Aorta (tissue), 5 donors: ENCODE results near the gene PRIM1. TPM values are rescaled to one million over a fixed set of nuclear protein-coding genes. Genes with fewer than 3 reads are reported as not detected.
"Not testable (repeated sequence)": the region's sequence is repeated elsewhere in the genome, so short reads cannot be mapped to it uniquely, and the experiment has no call there.

Experiments
- ATAC-seq: fragments of 200-7000 bp; cut with Tn5 transposase; one replicate; pipeline ENCODE4 v1.9.1; 2022; ENCODE audit warnings: moderate library complexity; ENCODE audit not compliant: low FRiP score
- DNase-seq, 2 donors: peaks; one replicate each; pipeline ENCODE4 v3.0.0-alpha.2; 2020
- H3K27ac ChIP-seq, 2 donors: one replicate each; pipeline ENCODE4 v1.5.1; 2013; ENCODE audit warnings: low read length in 2 of 2, mild to moderate bottlenecking in 2 of 2, moderate library complexity in 2 of 2, control low read depth in 1 of 2, inconsistent platforms in 1 of 2, low read depth in 1 of 2
- H3K27me3 ChIP-seq, 2 donors: one replicate each; pipeline ENCODE4 v1.6.1; 2013; ENCODE audit warnings: control low read depth in 1 of 2, low read length in 1 of 2, mild to moderate bottlenecking in 1 of 2, moderate library complexity in 1 of 2; ENCODE audit not compliant: insufficient read depth in 2 of 2, control insufficient read depth in 1 of 2
- H3K36me3 ChIP-seq, 2 donors: one replicate each; pipeline ENCODE4 v1.6.1; 2013; ENCODE audit warnings: control low read depth in 1 of 2, low read length in 1 of 2, mild to moderate bottlenecking in 1 of 2; ENCODE audit not compliant: insufficient read depth in 2 of 2, control insufficient read depth in 1 of 2
- H3K4me1 ChIP-seq, 2 donors: one replicate each; pipeline ENCODE4 v1.6.1; 2013; ENCODE audit warnings: low read length in 2 of 2, control low read depth in 1 of 2, mild to moderate bottlenecking in 1 of 2, moderate library complexity in 1 of 2; ENCODE audit not compliant: insufficient read depth in 2 of 2, control insufficient read depth in 1 of 2
- H3K4me3 ChIP-seq, 2 donors: one replicate each; pipeline ENCODE4 v1.5.1; 2013; ENCODE audit warnings: low read length in 2 of 2, control low read depth in 1 of 2, mild to moderate bottlenecking in 1 of 2
- H3K9me3 ChIP-seq: one replicate; pipeline ENCODE4 v1.6.1; 2013; ENCODE audit warnings: mild to moderate bottlenecking, low read length; ENCODE audit not compliant: control insufficient read depth
- WGBS, 2 donors: extraction: QIAGEN DNeasy Blood & Tissue Kit; methylation state at CpG; one replicate each; pipeline ENCODE4 v1.1.7; 2013; 5-methylcytosine and 5-hydroxymethylcytosine counted together
- intact Hi-C, 2 donors: fragments of 100-400 bp; cut with DNase I; formaldehyde crosslinking; loops; one replicate each; pipeline versions ENCODE4 v1.14.2 to v1.15.0; 2022
- polyA plus RNA-seq, 2 donors: library from polyadenylated mRNA; stranded (reverse); fragments of 200-250 nt; gene quantifications; one replicate each; pipeline ENCODE4 v1.2.3, GENCODE V29; 2013
- total RNA-seq, 2 donors: library from RNA; stranded (reverse); fragmentation: NEBNext Ultra II Directional; extraction: Animal tissue kit (Norgen Biotek cat#: 25700); gene quantifications; one replicate each; pipeline ENCODE4 v1.2.1, GENCODE V29; 2021
- donor health status: healthy with polysubstance abuse.
- donor health status: Bipolar disorder and iron deficiency.
- donor health status: DM: no; HTN: no; CAD: no.
- donor health status: DM: no; HTN: no; CAD: no.
- donor health status: DM: yes; HTN: yes; CAD: no.

PRIM1 gene
- total and polyA plus RNA-seq, 4 donors: 1.9 to 4.6 (median 2.8) TPM

GRCh38 chr12:56768424-56768823, 16.3 kb upstream of the PRIM1 start:
- ATAC-seq: no peak
- WGBS, 2 donors: 91 to 92% methylated on average over 5 of the region's 5 CpGs

GRCh38 chr12:56766535-56766934, 14.4 kb upstream of the PRIM1 start:
- WGBS, 2 donors: 83 to 88% methylated on average over 6 of the region's 6 CpGs
- ATAC-seq: no peak
- H3K9me3 ChIP-seq: no peaks in the 10 kb centered on the region
- DNase-seq: no peak
- no peak overlapping the region for H3K27ac ChIP-seq
- H3K4me1 ChIP-seq: no peaks in the 10 kb centered on the region
- no peak overlapping the region for H3K4me3 ChIP-seq
- no peaks in the 10 kb centered on the region for H3K36me3 ChIP-seq
- no peaks in the 10 kb centered on the region for H3K27me3 ChIP-seq
- intact Hi-C loops: no loop called here

More at GRCh38 chr12:56768424-56768823, 16.3 kb upstream of the PRIM1 start:
- Histone ChIP-seq H3K9me3 (no peaks in the 10 kb centered on the region), H3K4me3 (no peak overlapping the region), H3K27me3 (no peaks in the 10 kb centered on the region), H3K4me1 (no peaks in the 10 kb centered on the region), H3K36me3 (no peaks in the 10 kb centered on the region), H3K27ac (no peak overlapping the region)
- intact Hi-C loops: no loop called here
- DNase-seq: no peak

- no peak overlapping the region for H3K4me3 ChIP-seq
- H3K36me3 ChIP-seq: no peaks in the 10 kb centered on the region
- no peaks in the 10 kb centered on the region for H3K9me3 ChIP-seq
- DNase-seq (no peak), ATAC-seq (no peak)
- intact Hi-C loops: no loop called here
- 70 to 74% methylated on average over 5 of the region's 5 CpGs for WGBS, 2 donors
- H3K4me1 ChIP-seq: no peaks in the 10 kb centered on the region
- no peaks in the 10 kb centered on the region for H3K27me3 ChIP-seq
- no peak overlapping the region for H3K27ac ChIP-seq
Observed at GRCh38 chr12:56763753-56764657, 11.9 kb upstream of the PRIM1 start.

GRCh38 chr12:56761812-56762211, 9.7 kb upstream of the PRIM1 start:
- Histone ChIP-seq H3K36me3 (no peaks in the 10 kb centered on the region), H3K27ac (no peak overlapping the region), H3K4me1 (no peaks in the 10 kb centered on the region), H3K4me3 (no peak overlapping the region), H3K9me3 (peaks cover 2% of the 10 kb centered on the region), H3K27me3 (no peaks in the 10 kb centered on the region)
- 72% methylated on average over 2 of the region's 2 CpGs for WGBS, 2 donors
- ATAC-seq: no peak
- intact Hi-C loops: no loop called here
- no peak for DNase-seq

GRCh38 chr12:56760460-56760859, 8.3 kb upstream of the PRIM1 start:
- no peak overlapping the region for H3K4me3 ChIP-seq
- no peaks in the 10 kb centered on the region for H3K4me1 ChIP-seq
- ATAC-seq (no peak), DNase-seq (no peak)
- H3K27ac ChIP-seq: no peak overlapping the region
- 77 to 84% methylated on average over 7 of the region's 7 CpGs for WGBS, 2 donors
- H3K27me3 ChIP-seq: no peaks in the 10 kb centered on the region
- peaks cover 2% of the 10 kb centered on the region for H3K9me3 ChIP-seq
- intact Hi-C loops: no loop called here
- H3K36me3 ChIP-seq: no peaks in the 10 kb centered on the region

- ATAC-seq (no peak), DNase-seq (no peak)
- whole genome bisulfite sequencing, 2 donors: 26 to 29% methylated on average over 6 of the region's 6 CpGs
- Histone ChIP-seq H3K4me3 (no peak overlapping the region), H3K9me3 (peaks cover 2% of the 10 kb centered on the region), H3K36me3 (no peaks in the 10 kb centered on the region), H3K4me1 (no peaks in the 10 kb centered on the region), H3K27ac (no peak overlapping the region), H3K27me3 (no peaks in the 10 kb centered on the region)
- intact Hi-C loops: loop anchor here (1.0 to 10.0 kb wide), 2 partner anchors 228 to 305 kb away; no protein-coding TSS in a partner anchor
Observed at GRCh38 chr12:56759263-56759908, 7.3 kb upstream of the PRIM1 start.

- Histone ChIP-seq H3K4me1 (no peaks in the 10 kb centered on the region), H3K27me3 (no peaks in the 10 kb centered on the region), H3K4me3 (no peak overlapping the region), H3K9me3 (peaks cover 2% of the 10 kb centered on the region), H3K27ac (no peak overlapping the region), H3K36me3 (no peaks in the 10 kb centered on the region)
- WGBS, 2 donors: 81 to 82% methylated on average over 3 of the region's 3 CpGs
- intact Hi-C loops: loop anchor here (1.0 to 10.0 kb wide), 2 partner anchors 229 to 306 kb away; no protein-coding TSS in a partner anchor
- ATAC-seq (no peak), DNase-seq (no peak)
Observed at GRCh38 chr12:56758728-56759262, 6.7 kb upstream of the PRIM1 start.

GRCh38 chr12:56757971-56758370, 5.8 kb upstream of the PRIM1 start:
- not testable (repeated sequence) for H3K36me3 ChIP-seq

More at GRCh38 chr12:56757971-56758370, 5.8 kb upstream of the PRIM1 start:
- H3K4me3 ChIP-seq, DNase-seq, H3K27me3 ChIP-seq, ATAC-seq, H3K4me1 ChIP-seq, H3K9me3 ChIP-seq, H3K27ac ChIP-seq: not testable (repeated sequence)
- intact Hi-C loops: loop anchor here in 1 of 2 donors (1.0 to 10.0 kb wide), 2 partner anchors 229 to 307 kb away; no protein-coding TSS in a partner anchor
- 91 to 100% methylated on average over 1 of the region's 1 CpG for WGBS, 2 donors
